RWPE2 (cell line): ENCODE measurements around the gene FSTL5.

Experiments used
- ATAC-seq: fragments of 200-7000 bp; cut with Tn5 transposase; 3 replicates; pipeline ENCODE4 v1.9.1; 2021; ENCODE audit warnings: low read depth
- DNase-seq: peaks from one replicate; pipeline ENCODE4 v3.0.0-alpha.2; 2020; ENCODE audit warnings: low spot score
- H3K27ac ChIP-seq: fragments of 450-650 bp; 2 replicates; pipeline ENCODE4 v1.5.1; 2017; ENCODE audit warnings: mild to moderate bottlenecking; ENCODE audit not compliant: poor library complexity, severe bottlenecking
- H3K27me3 ChIP-seq: fragments of 250-450 bp; sonication (Bioruptor Pico); 2 replicates; pipeline ENCODE4 v1.5.1; 2021; ENCODE audit warnings: mild to moderate bottlenecking, moderate library complexity; ENCODE audit not compliant: insufficient read depth, poor library complexity, severe bottlenecking
- H3K36me3 ChIP-seq: fragments of 250-450 bp; sonication (Bioruptor Pico); 2 replicates; pipeline ENCODE4 v1.5.1; 2020; ENCODE audit warnings: low read depth, mild to moderate bottlenecking, moderate library complexity
- H3K4me1 ChIP-seq: fragments of 250-450 bp; sonication (Bioruptor Pico); 2 replicates; pipeline ENCODE4 v1.5.1; 2021; ENCODE audit warnings: mild to moderate bottlenecking, moderate library complexity; ENCODE audit not compliant: insufficient read depth, poor library complexity, severe bottlenecking
- H3K4me3 ChIP-seq: fragments of 250-450 bp; sonication (Bioruptor Pico); 2 replicates; pipeline ENCODE4 v1.5.1; 2021; ENCODE audit warnings: mild to moderate bottlenecking, moderate library complexity; ENCODE audit not compliant: severe bottlenecking
- H3K9me3 ChIP-seq: fragments of 250-450 bp; sonication (Bioruptor Pico); 2 replicates; pipeline ENCODE4 v1.5.1; 2021; ENCODE audit warnings: mild to moderate bottlenecking, moderate library complexity; ENCODE audit not compliant: severe bottlenecking
- TF ChIP-seq, protein P1 (sequence below): fragments of 450-650 bp; IDR thresholded peaks from one replicate; pipeline ENCODE4 v1.5.1; 2017; ENCODE audit warnings: mild to moderate bottlenecking, moderate library complexity; ENCODE audit not compliant: poor library complexity, severe bottlenecking

FSTL5 gene

DNA sequence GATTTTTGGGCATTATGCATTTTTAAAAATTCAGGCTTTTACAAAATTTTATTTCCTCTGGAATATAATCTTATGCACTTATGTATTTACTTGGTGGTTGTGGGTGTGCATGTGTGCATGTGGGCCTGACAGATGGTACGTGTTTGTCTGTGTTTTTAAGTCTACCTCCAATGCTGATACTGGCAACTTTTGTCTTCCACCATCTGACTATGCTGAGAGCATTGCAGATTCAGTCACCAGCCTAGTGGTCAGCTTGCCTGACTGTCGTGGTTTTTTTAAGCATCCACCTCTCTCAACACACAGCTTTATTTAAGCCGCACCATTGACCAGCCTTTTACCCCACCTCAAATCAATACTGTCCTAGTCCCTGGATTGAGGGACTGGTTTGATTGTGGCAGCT lies 37.1 kb downstream of the FSTL5 start:
- no peaks in the 10 kb centered on the region for H3K36me3 ChIP-seq
- H3K27me3 ChIP-seq: no peaks in the 10 kb centered on the region
- H3K27ac ChIP-seq: no peak overlapping the region
- no peaks in the 10 kb centered on the region for H3K4me1 ChIP-seq
- ATAC-seq (no peak), DNase-seq (no peak)
- H3K4me3 ChIP-seq: no peak overlapping the region
- no peaks in the 10 kb centered on the region for H3K9me3 ChIP-seq
- TF ChIP-seq, protein P1, sequence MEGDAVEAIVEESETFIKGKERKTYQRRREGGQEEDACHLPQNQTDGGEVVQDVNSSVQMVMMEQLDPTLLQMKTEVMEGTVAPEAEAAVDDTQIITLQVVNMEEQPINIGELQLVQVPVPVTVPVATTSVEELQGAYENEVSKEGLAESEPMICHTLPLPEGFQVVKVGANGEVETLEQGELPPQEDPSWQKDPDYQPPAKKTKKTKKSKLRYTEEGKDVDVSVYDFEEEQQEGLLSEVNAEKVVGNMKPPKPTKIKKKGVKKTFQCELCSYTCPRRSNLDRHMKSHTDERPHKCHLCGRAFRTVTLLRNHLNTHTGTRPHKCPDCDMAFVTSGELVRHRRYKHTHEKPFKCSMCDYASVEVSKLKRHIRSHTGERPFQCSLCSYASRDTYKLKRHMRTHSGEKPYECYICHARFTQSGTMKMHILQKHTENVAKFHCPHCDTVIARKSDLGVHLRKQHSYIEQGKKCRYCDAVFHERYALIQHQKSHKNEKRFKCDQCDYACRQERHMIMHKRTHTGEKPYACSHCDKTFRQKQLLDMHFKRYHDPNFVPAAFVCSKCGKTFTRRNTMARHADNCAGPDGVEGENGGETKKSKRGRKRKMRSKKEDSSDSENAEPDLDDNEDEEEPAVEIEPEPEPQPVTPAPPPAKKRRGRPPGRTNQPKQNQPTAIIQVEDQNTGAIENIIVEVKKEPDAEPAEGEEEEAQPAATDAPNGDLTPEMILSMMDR: no peak

DNA sequence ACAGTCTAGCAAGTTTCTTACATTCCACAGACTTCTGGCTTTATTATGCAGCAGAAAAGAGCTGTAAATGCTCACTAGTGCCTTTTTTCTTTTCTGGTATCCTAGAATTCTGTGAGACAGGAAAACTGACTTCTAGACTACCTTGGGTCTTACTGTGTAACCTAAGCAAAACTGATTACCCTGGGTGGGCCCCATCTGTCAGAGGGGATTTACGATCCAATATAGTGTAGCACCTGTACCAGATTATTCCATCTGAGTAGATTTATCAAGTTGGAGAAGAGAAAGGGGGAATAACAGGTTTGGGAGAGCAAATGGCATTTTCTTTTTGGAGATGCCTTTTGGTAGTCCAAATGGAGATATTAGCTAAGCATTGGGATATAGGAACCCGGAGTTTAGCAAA lies 46.7 kb downstream of the FSTL5 start:
- no peaks in the 10 kb centered on the region for H3K36me3 ChIP-seq
- DNase-seq: no peak
- H3K4me1 ChIP-seq: no peaks in the 10 kb centered on the region
- TF ChIP-seq, protein P1: no peak
- H3K27ac ChIP-seq: no peak overlapping the region
- H3K27me3 ChIP-seq: no peaks in the 10 kb centered on the region
- no peak for ATAC-seq
- no peak overlapping the region for H3K4me3 ChIP-seq
- H3K9me3 ChIP-seq: no peaks in the 10 kb centered on the region

DNA sequence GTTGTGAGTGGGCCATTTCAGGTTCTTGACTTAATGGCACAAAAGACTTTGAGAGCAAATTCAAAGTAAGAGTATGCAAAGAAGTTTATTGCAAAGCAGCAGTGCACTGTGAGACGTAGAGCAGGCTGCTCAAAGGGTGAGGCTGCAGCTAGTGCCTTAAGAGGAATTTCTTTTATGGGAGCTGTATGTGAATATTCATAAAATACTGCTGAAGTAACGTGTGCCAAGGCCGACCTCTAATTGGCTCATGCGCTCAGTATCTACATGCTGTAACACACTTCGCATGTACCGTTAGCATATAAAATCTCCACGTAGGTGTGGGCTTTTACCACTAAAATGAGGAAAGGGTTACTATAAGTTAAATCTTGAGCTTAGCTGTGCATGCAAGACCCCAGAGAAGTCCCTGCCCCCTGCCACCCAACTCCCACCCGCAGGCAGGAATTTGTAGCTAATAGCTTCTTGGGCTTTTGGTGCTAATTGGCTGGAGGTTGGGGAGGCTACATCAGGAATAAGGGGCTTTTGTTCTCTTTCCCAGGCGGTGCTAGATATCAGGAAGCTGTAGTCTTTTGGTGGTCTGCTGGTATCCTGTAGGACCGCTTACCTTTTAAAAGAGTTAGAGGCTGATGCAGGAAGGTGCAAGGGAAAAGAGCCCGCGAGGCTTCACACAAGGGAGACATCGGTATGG lies 47.6 kb downstream of the FSTL5 start:
- Histone ChIP-seq H3K4me3 (no peak overlapping the region), H3K4me1 (no peaks in the 10 kb centered on the region), H3K9me3 (no peaks in the 10 kb centered on the region), H3K27ac (no peak overlapping the region), H3K36me3 (no peaks in the 10 kb centered on the region), H3K27me3 (no peaks in the 10 kb centered on the region)
- no peak for DNase-seq
- TF ChIP-seq, protein P1: no peak
- ATAC-seq: no peak

DNA sequence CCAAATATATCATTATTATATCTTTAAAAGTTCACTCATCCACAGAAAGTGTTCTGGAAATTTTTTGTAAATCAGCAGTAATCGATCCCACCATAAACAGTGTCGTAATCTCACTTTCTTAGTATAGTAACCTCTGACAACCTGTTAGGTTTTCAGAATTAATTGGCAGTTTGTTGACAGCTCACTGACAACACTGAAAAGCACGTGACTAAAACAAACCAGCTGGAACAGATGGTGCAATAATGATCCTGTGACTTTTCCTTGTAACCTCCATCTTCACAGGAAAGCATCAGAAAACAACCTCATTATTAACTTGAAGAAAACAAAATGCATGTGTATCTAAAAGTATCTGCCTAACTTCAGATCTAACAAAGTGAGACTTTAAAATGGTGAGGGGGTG lies 48.5 kb downstream of the FSTL5 start:
- ATAC-seq (no peak), DNase-seq (no peak)
- Histone ChIP-seq H3K36me3 (no peaks in the 10 kb centered on the region), H3K4me3 (no peak overlapping the region), H3K4me1 (no peaks in the 10 kb centered on the region), H3K27ac (no peak overlapping the region), H3K27me3 (no peaks in the 10 kb centered on the region), H3K9me3 (no peaks in the 10 kb centered on the region)
- TF ChIP-seq, protein P1: no peak

DNA sequence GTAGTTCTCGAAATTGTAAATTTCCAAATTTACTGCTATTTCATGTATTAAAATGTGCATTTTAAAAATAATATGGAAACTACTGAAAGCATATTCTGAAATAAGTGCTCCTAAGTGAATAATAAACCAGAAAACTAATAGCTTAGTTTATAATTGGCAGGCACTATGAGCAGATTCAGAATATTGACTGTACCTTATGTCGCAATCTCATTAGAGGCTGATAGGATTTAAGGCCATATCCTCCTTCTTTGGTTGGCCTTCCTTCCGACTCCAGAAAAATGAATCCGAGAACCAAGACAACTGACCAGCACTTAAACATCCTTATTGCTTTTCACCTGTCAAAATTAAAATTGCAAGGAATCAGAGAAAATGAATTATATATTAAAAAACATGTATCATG lies 52.7 kb downstream of the FSTL5 start:
- Histone ChIP-seq H3K27me3 (no peaks in the 10 kb centered on the region), H3K4me1 (no peaks in the 10 kb centered on the region), H3K9me3 (no peaks in the 10 kb centered on the region), H3K36me3 (no peaks in the 10 kb centered on the region), H3K4me3 (no peak overlapping the region), H3K27ac (no peak overlapping the region)
- no peak for DNase-seq
- no peak for ATAC-seq
- TF ChIP-seq, protein P1: no peak
